HepG2 (cell line): ENCODE results near the gene IQGAP2. TPM values are rescaled to one million over a fixed set of nuclear protein-coding genes. Genes with fewer than 3 reads are reported as not detected.
A peak's percentile ranks its signal among the peaks of the same experiment; 100 is the strongest.

ENCODE experiments used
- BHLHE40 ChIP-seq: IDR thresholded peaks from 2 replicates; pipeline ENCODE4 v1.6.1; 2011; ENCODE audit warnings: low read length, improper control_type of control experiment
- CREB1 ChIP-seq, 2 experiments: fragments of 450-650 bp in 1 of 2; IDR thresholded peaks; 2 replicates each; pipeline ENCODE4 v1.6.1; 2016 to 2017; ENCODE audit warnings: control low read depth in 1 of 2, mild to moderate bottlenecking in 1 of 2, missing compliant biosample characterization in 1 of 2, missing genetic modification characterization in 1 of 2
- FOXA1 ChIP-seq, 2 experiments: fragments of 450-650 bp in 1 of 2; sonication (generic) in 1 of 2; formaldehyde crosslinking in 1 of 2; IDR thresholded peaks; 2 replicates each; pipeline versions ENCODE4 v1.4.0 to v1.6.1; 2016 to 2020; ENCODE audit warnings: missing genetic modification reagents in 1 of 2
- KDM5A ChIP-seq: fragments of 200-600 bp; sonication (generic); IDR thresholded peaks from 2 replicates; pipeline ENCODE4 v1.7.0; 2018; ENCODE audit warnings: antibody characterized with exemption, mild to moderate bottlenecking, low read length, borderline replicate concordance
- PRDM15 ChIP-seq: sonication (generic); formaldehyde crosslinking; IDR thresholded peaks from 2 replicates; pipeline ENCODE4 v1.4.0; 2020; ENCODE audit warnings: missing genetic modification reagents
- RARG ChIP-seq: sonication (generic); formaldehyde crosslinking; IDR thresholded peaks from 2 replicates; pipeline ENCODE4 v1.4.0; 2020; ENCODE audit warnings: low read depth, mild to moderate bottlenecking, missing genetic modification reagents
- RNF219 ChIP-seq: sonication (generic); formaldehyde crosslinking; IDR thresholded peaks from 2 replicates; pipeline ENCODE4 v1.5.0; 2020; ENCODE audit warnings: mild to moderate bottlenecking, missing genetic modification reagents
- SETDB1 ChIP-seq: sonication (generic); formaldehyde crosslinking; IDR thresholded peaks from 2 replicates; pipeline ENCODE4 v1.5.1; 2020; ENCODE audit warnings: missing genetic modification reagents, mild to moderate bottlenecking, borderline replicate concordance
- TEAD2 ChIP-seq: sonication (generic); formaldehyde crosslinking; IDR thresholded peaks from 2 replicates; pipeline ENCODE4 v1.9.0; 2021; ENCODE audit warnings: missing genetic modification reagents
- TSC22D2 ChIP-seq: sonication (generic); formaldehyde crosslinking; IDR thresholded peaks from 2 replicates; pipeline ENCODE4 v1.5.1; 2020; ENCODE audit warnings: missing genetic modification reagents, mild to moderate bottlenecking, borderline replicate concordance
- WIZ ChIP-seq: sonication (generic); formaldehyde crosslinking; IDR thresholded peaks from 2 replicates; pipeline ENCODE4 v1.5.1; 2020; ENCODE audit warnings: mild to moderate bottlenecking, missing genetic modification reagents
- ZFP62 ChIP-seq: sonication (generic); formaldehyde crosslinking; IDR thresholded peaks from 2 replicates; pipeline ENCODE4 v1.4.0; 2020; ENCODE audit warnings: missing genetic modification reagents
- ZFP90 ChIP-seq: sonication (generic); formaldehyde crosslinking; IDR thresholded peaks from 2 replicates; pipeline ENCODE4 v1.8.0; 2022; ENCODE audit warnings: missing genetic modification reagents, mild to moderate bottlenecking, inconsistent platforms, borderline replicate concordance
- ZNF414 ChIP-seq: sonication (generic); formaldehyde crosslinking; IDR thresholded peaks from 2 replicates; pipeline ENCODE4 v1.5.0; 2020; ENCODE audit warnings: missing genetic modification reagents
- ZNF598 ChIP-seq: sonication (generic); formaldehyde crosslinking; IDR thresholded peaks from 2 replicates; pipeline ENCODE4 v1.5.1; 2020; ENCODE audit warnings: mild to moderate bottlenecking, missing genetic modification reagents, borderline replicate concordance
- ZXDC ChIP-seq: sonication (generic); formaldehyde crosslinking; IDR thresholded peaks from 2 replicates; pipeline ENCODE4 v1.5.0; 2020; ENCODE audit warnings: mild to moderate bottlenecking, missing genetic modification reagents
- polyA plus RNA-seq, 8 experiments: library from polyadenylated mRNA; depleted of rRNA in 3 of 8; stranded (reverse) in 7 of 8; unstranded in 1 of 8; fragments of >200 nt; fragmentation: Illumina TruSeq in 4 of 8; extraction: Trizol in 4 of 8; gene quantifications; 2 replicates each; pipeline versions ENCODE4 v1.2.1 to v1.2.3, GENCODE V29; 2011 to 2016; ENCODE audit warnings: low read depth in 4 of 8, missing spikeins in 1 of 8, mixed read lengths in 1 of 8; ENCODE audit not compliant: insufficient read depth in 1 of 8
- total RNA-seq, 5 experiments: library from RNA; depleted of rRNA; stranded (reverse); fragments of >200 nt; fragmentation: Illumina TruSeq; extraction: Trizol; gene quantifications; 2 replicates each; pipeline ENCODE4 v1.2.3, GENCODE V29; 2016; ENCODE audit warnings: low read depth in 1 of 5
- TF ChIP-seq, protein P1 (sequence below): IDR thresholded peaks from 2 replicates; pipeline ENCODE4 v1.6.1; 2012; ENCODE audit warnings: low read length, improper control_type of control experiment

The IQGAP2 gene
- total and polyA plus RNA-seq, 2 of the 13 experiments (the other 11 are each of a cell fraction or from before 2014, with no cell fraction given), result 35.2 to 83.3 TPM

DNA sequence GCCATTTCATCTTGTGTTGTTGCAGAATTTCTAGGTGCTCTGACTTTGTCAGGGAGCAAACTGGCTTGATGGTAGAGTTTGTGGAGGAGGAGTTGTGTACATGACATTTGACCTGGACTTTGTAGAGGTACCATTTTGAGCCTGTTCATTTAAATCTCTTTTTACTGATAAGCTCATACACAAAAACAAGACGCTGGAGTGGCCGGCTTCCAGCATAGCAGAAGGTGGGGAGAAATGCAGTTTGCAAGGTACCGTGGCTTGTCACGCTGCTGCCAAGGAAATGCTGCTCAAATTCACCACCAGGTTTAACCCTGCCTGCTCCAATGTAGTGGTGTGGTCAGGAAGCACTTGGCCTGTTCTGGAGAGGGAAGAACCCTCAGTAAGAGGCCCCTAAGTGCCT is 18.9 kb upstream of the IQGAP2 start (continued):
- TF ChIP-seq KDM5A (no peak), FOXA1 (IDR thresholded peaks at IDR 0.05) (no peak), FOXA1 (CRISPR knock-in tag; IDR thresholded peaks at IDR 0.05) (0 out of 2 replicates have a peak, but pooled peaks have one; percentile 13), SETDB1 (CRISPR knock-in tag) (no peak), BHLHE40 (no peak), RNF219 (CRISPR knock-in tag) (no peak), CREB1 (IDR thresholded peaks at IDR 0.05) (no peak), CREB1 (CRISPR knock-in tag; IDR thresholded peaks at IDR 0.05) (no peak), WIZ (CRISPR knock-in tag) (no peak), ZNF598 (CRISPR knock-in tag) (no peak), TEAD2 (CRISPR knock-in tag) (no peak), ZNF414 (CRISPR knock-in tag) (no peak), PRDM15 (no peak), RARG (CRISPR knock-in tag) (no peak), ZFP90 (CRISPR knock-in tag) (no peak), ZXDC (CRISPR knock-in tag) (no peak), ZFP62 (CRISPR knock-in tag) (no peak), TSC22D2 (CRISPR knock-in tag) (no peak)
- TF ChIP-seq, protein P1, sequence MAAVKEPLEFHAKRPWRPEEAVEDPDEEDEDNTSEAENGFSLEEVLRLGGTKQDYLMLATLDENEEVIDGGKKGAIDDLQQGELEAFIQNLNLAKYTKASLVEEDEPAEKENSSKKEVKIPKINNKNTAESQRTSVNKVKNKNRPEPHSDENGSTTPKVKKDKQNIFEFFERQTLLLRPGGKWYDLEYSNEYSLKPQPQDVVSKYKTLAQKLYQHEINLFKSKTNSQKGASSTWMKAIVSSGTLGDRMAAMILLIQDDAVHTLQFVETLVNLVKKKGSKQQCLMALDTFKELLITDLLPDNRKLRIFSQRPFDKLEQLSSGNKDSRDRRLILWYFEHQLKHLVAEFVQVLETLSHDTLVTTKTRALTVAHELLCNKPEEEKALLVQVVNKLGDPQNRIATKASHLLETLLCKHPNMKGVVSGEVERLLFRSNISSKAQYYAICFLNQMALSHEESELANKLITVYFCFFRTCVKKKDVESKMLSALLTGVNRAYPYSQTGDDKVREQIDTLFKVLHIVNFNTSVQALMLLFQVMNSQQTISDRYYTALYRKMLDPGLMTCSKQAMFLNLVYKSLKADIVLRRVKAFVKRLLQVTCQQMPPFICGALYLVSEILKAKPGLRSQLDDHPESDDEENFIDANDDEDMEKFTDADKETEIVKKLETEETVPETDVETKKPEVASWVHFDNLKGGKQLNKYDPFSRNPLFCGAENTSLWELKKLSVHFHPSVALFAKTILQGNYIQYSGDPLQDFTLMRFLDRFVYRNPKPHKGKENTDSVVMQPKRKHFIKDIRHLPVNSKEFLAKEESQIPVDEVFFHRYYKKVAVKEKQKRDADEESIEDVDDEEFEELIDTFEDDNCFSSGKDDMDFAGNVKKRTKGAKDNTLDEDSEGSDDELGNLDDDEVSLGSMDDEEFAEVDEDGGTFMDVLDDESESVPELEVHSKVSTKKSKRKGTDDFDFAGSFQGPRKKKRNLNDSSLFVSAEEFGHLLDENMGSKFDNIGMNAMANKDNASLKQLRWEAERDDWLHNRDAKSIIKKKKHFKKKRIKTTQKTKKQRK, result no peak
